KOPT-K1 (cell line): ENCODE data around the gene ERLIN1.

ENCODE experiments used
- H3K27ac ChIP-seq: fragments of 200-600 bp; sonication (generic); 2 replicates; pipeline ENCODE4 v1.5.1; 2016; ENCODE audit warnings: antibody characterized with exemption, mild to moderate bottlenecking, low read depth, low read length; ENCODE audit not compliant: poor library complexity, severe bottlenecking
- H3K36me3 ChIP-seq: fragments of 200-600 bp; sonication (generic); 2 replicates; pipeline ENCODE4 v1.5.1; 2017; ENCODE audit warnings: antibody characterized with exemption, mild to moderate bottlenecking, low read length, moderate library complexity; ENCODE audit not compliant: insufficient read depth
- H3K9me3 ChIP-seq: fragments of 200-600 bp; sonication (generic); 2 replicates; pipeline ENCODE4 v1.5.1; 2017; ENCODE audit warnings: antibody characterized with exemption, low read length, mild to moderate bottlenecking; ENCODE audit not compliant: insufficient read depth, poor library complexity, severe bottlenecking

Gene ERLIN1

GRCh38 chr10:100100651-100101184 lies 85.1 kb downstream of the ERLIN1 start:
- H3K36me3 ChIP-seq, result no peaks in the 10 kb centered on the region
- no peak overlapping the region for H3K27ac ChIP-seq
- H3K9me3 ChIP-seq, result peaks cover 35% of the 10 kb centered on the region
